ENCODE data around the gene SLC6A9. TPM values are rescaled to one million over a fixed set of nuclear protein-coding genes. Genes with fewer than 3 reads are reported as not detected.

Gene SLC6A9
- polyA plus RNA-seq, 3 donors: not detected

DNA sequence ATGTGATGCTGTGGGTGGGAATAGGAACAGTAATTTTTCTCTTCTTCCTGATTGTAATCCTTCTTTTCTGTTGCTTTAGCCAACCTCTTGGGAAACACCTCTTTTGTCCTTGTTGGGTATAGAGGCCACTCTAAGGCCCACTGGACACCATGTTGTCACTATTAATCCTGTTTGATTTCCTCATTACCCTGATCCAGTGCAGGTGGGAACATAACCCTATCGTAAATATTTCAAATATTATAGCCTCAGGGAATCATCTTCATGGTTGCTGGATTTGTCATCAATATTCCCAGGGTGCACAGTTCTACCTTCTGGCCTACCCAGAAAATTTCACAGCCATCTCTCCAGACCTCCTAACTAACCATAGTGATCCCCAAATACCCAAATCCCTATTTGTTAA, 27.9 kb upstream of the SLC6A9 start:
- no peak overlapping the region for H3K4me3 ChIP-seq (replicated peaks in 1 of 3; ENCODE audit: low read depth in 2 of 3, low read length in 3 of 3)
- WGBS (ENCODE audit: insufficient coverage): 100% methylated on average over 1 of the region's 1 CpG
- H3K79me2 ChIP-seq (ENCODE audit: insufficient read depth, low read length): no peaks in the 10 kb centered on the region
- no peaks in the 10 kb centered on the region for H3K9me3 ChIP-seq (replicated peaks in 1 of 2; ENCODE audit: control insufficient read depth in 1 of 2, insufficient read depth in 1 of 2, low read length in 2 of 2)
- Mint-ChIP-seq H3K9me3 (no peaks in the 10 kb centered on the region), H3K4me3 (no peak overlapping the region), H3K4me1 (no peaks in the 10 kb centered on the region), H3K36me3 (no peaks in the 10 kb centered on the region), H3K27me3 (ENCODE audit: low read depth in 3 of 3) (peaks cover 0 to 2% (median 2%) of the 10 kb centered on the region in 3 donors), H3K27ac (no peak overlapping the region)
- no peak overlapping the region for H3K27ac ChIP-seq (ENCODE audit: low read depth in 1 of 2, low read length in 2 of 2)
- H2AFZ ChIP-seq (ENCODE audit: insufficient read depth, low read depth, low read length, poor library complexity, severe bottlenecking): no peak overlapping the region
- TF ChIP-seq, protein P1, sequence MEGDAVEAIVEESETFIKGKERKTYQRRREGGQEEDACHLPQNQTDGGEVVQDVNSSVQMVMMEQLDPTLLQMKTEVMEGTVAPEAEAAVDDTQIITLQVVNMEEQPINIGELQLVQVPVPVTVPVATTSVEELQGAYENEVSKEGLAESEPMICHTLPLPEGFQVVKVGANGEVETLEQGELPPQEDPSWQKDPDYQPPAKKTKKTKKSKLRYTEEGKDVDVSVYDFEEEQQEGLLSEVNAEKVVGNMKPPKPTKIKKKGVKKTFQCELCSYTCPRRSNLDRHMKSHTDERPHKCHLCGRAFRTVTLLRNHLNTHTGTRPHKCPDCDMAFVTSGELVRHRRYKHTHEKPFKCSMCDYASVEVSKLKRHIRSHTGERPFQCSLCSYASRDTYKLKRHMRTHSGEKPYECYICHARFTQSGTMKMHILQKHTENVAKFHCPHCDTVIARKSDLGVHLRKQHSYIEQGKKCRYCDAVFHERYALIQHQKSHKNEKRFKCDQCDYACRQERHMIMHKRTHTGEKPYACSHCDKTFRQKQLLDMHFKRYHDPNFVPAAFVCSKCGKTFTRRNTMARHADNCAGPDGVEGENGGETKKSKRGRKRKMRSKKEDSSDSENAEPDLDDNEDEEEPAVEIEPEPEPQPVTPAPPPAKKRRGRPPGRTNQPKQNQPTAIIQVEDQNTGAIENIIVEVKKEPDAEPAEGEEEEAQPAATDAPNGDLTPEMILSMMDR (IDR thresholded peaks at IDR 0.05): no peak
- no peak overlapping the region for H3K4me2 ChIP-seq (replicated peaks; ENCODE audit: extremely low read depth, low read length, poor library complexity, severe bottlenecking)
- H3K9ac ChIP-seq (ENCODE audit: insufficient read depth, low read length, poor library complexity, severe bottlenecking): no peak overlapping the region
- DNase-seq: no peak
- no peaks in the 10 kb centered on the region for H3K4me1 ChIP-seq (ENCODE audit: control insufficient read depth in 1 of 2, insufficient read depth in 2 of 2, low read length in 2 of 2)
- no peaks in the 10 kb centered on the region for H4K20me1 ChIP-seq (ENCODE audit: insufficient read depth, low read length)
- intact Hi-C loops (cut with micrococcal nuclease): no loop called here
- no peaks in the 10 kb centered on the region for H3K36me3 ChIP-seq (replicated peaks in 1 of 2; ENCODE audit: control insufficient read depth in 1 of 2, insufficient read depth in 2 of 2, low read length in 2 of 2)
- H3K27me3 ChIP-seq (ENCODE audit: control insufficient read depth in 2 of 2, insufficient read depth in 2 of 2, low read length in 2 of 2): no peaks in the 10 kb centered on the region

DNA sequence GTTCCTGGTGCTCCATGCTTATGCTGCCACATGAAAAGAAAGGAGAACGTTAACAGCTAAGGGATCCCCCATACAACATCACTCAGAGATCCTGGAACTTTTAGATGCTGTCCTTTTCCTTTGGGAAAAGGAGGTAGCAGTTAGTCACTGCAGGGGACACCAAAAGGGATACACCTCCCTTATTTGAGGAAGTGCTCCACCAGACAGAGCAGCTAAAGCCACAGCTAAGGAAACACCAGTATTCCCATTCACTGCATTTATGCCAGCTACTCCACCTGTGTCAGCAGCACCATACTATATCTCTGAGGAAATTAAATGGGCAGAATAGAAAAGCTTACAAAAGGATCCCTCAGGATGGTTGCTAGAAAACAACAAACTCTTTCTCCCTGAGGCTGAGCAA, 26.0 kb upstream of the SLC6A9 start:
- no peak overlapping the region for H3K4me3 Mint-ChIP-seq
- no peak overlapping the region for H3K27ac ChIP-seq (ENCODE audit: low read depth in 1 of 2, low read length in 2 of 2)
- no peaks in the 10 kb centered on the region for H3K4me1 ChIP-seq (ENCODE audit: control insufficient read depth in 1 of 2, insufficient read depth in 2 of 2, low read length in 2 of 2)
- H2AFZ ChIP-seq (ENCODE audit: insufficient read depth, low read depth, low read length, poor library complexity, severe bottlenecking): no peak overlapping the region
- H3K9me3 Mint-ChIP-seq: no peaks in the 10 kb centered on the region
- TF ChIP-seq, protein P1 (IDR thresholded peaks at IDR 0.05): no peak
- no CpG with 5 or more reads among the region's 1 CpG for WGBS (ENCODE audit: insufficient coverage)
- DNase-seq: no peak
- H3K27me3 Mint-ChIP-seq (ENCODE audit: low read depth in 3 of 3): peaks cover 0 to 2% (median 0%) of the 10 kb centered on the region in 3 donors
- no peaks in the 10 kb centered on the region for H3K36me3 Mint-ChIP-seq
- H3K9ac ChIP-seq (ENCODE audit: insufficient read depth, low read length, poor library complexity, severe bottlenecking): no peak overlapping the region
- H3K36me3 ChIP-seq (replicated peaks in 1 of 2; ENCODE audit: control insufficient read depth in 1 of 2, insufficient read depth in 2 of 2, low read length in 2 of 2): no peaks in the 10 kb centered on the region
- H3K9me3 ChIP-seq (replicated peaks in 1 of 2; ENCODE audit: control insufficient read depth in 1 of 2, insufficient read depth in 1 of 2, low read length in 2 of 2): no peaks in the 10 kb centered on the region
- no peaks in the 10 kb centered on the region for H4K20me1 ChIP-seq (ENCODE audit: insufficient read depth, low read length)
- H3K27ac Mint-ChIP-seq: no peak overlapping the region
- H3K4me3 ChIP-seq (replicated peaks in 1 of 3; ENCODE audit: low read depth in 2 of 3, low read length in 3 of 3): no peak overlapping the region
- H3K27me3 ChIP-seq (ENCODE audit: control insufficient read depth in 2 of 2, insufficient read depth in 2 of 2, low read length in 2 of 2): no peaks in the 10 kb centered on the region
- no peaks in the 10 kb centered on the region for H3K4me1 Mint-ChIP-seq
- intact Hi-C loops (cut with micrococcal nuclease): no loop called here
- no peak overlapping the region for H3K4me2 ChIP-seq (replicated peaks; ENCODE audit: extremely low read depth, low read length, poor library complexity, severe bottlenecking)
- H3K79me2 ChIP-seq (ENCODE audit: insufficient read depth, low read length): no peaks in the 10 kb centered on the region

All from CD14-positive monocyte (primary cell).